ENCODE results near the gene VSIG4. TPM values are rescaled to one million over a fixed set of nuclear protein-coding genes. Genes with fewer than 3 reads are reported as not detected.

Gene VSIG4
- total and polyA plus RNA-seq, 11 donors = 4.7 to 162 (median 27.5) TPM

DNA sequence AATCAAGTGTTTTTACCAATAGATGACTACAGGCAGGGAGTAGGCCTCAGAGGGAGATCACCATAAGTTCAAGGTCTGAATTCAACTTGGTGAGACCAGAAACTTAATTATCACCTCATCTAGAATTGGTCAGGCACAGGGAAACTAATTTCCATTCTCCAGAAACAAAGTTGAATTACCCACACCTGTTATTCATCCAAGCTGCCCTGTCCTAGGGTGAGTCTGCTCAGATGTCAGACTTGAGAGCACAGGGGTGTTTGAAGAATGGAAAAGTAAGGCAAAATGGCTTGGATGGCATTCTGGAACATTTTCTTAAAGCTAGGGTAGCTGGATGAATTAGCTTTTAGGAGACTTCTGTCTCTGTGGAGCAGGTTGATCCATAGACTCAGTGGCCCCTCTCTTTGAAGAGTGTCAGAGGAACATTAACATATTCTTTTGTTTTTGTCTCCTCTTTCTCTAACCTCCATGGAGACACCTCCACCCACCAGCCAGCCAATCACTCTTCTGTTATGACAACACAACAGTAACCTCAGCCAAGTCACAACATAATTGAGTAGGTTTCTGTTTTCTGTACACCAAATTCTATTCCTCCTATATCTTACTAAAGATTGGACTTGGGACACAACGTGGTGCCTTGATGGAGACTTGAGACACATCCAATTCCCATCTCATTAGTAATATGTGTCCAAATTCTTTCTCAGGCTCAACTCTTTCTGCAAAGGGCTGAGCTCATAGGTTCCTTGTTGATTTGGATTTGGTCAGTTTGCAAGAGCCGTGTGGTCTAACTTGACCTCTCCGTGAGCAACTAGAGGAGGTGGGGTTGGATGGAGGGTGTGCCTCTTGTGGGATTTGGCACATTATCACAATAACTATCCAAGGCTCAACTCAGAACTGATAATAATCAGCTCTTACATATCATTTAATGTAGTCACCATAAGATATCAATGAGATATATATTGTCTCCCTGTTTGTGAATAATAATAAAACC, 45.1 kb downstream of the VSIG4 start:
- Histone ChIP-seq H3K4me3 (no peak overlapping the region), H3K9me3 (no peaks in the 10 kb centered on the region), H3K27me3 (peaks cover 0 to 10% (median 0%) of the 10 kb centered on the region in 9 donors), H3K36me3 (no peaks in the 10 kb centered on the region), H3K4me1 (peaks cover 0 to 11% (median 0%) of the 10 kb centered on the region in 12 donors), H3K27ac (no peak overlapping the region)
- DNase-seq (no peak), ATAC-seq (no peak)
- intact Hi-C loops (cut with DNase I) = no loop called here
- 52 to 65% (median 59%) methylated on average over 3 of the region's 3 CpGs for WGBS, 4 donors
- TF ChIP-seq, protein P1, sequence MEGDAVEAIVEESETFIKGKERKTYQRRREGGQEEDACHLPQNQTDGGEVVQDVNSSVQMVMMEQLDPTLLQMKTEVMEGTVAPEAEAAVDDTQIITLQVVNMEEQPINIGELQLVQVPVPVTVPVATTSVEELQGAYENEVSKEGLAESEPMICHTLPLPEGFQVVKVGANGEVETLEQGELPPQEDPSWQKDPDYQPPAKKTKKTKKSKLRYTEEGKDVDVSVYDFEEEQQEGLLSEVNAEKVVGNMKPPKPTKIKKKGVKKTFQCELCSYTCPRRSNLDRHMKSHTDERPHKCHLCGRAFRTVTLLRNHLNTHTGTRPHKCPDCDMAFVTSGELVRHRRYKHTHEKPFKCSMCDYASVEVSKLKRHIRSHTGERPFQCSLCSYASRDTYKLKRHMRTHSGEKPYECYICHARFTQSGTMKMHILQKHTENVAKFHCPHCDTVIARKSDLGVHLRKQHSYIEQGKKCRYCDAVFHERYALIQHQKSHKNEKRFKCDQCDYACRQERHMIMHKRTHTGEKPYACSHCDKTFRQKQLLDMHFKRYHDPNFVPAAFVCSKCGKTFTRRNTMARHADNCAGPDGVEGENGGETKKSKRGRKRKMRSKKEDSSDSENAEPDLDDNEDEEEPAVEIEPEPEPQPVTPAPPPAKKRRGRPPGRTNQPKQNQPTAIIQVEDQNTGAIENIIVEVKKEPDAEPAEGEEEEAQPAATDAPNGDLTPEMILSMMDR (IDR thresholded peaks at IDR 0.05) = no peak
- no peak for TF ChIP-seq POLR2A (IDR thresholded peaks at IDR 0.05)

DNA sequence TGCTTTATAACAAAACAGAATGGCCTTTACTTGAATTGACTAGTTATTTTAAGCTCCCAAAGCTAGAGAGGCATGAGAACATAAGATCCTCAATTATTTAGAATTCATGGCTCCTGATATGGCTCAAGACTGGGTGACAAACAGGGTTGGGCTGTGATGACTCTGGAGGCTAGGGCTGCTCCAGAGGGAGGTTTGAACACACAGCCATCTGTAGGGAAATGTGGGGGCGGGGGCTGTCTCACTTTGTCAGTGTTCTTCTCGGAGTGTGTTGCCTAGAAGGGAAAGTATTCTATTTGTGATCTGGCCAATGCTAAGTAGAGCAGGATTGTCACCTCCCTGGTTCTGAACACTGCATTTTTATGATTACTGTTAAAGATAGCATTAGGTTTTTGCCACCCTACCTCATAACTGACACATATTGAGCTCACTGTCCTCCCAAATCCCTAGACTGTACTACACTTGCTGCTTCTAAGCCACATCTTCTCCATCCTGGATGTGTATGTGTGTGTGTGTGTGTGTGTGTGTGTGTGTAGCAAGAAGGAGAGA, 45.9 kb downstream of the VSIG4 start:
- H3K27ac ChIP-seq = no peak overlapping the region
- intact Hi-C loops (cut with DNase I) = no loop called here
- no peaks in the 10 kb centered on the region for H3K9me3 ChIP-seq
- no peaks in the 10 kb centered on the region for H3K36me3 ChIP-seq
- DNase-seq (no peak), ATAC-seq (no peak)
- H3K4me3 ChIP-seq = no peak overlapping the region
- H3K27me3 ChIP-seq = peaks cover 0 to 7% (median 0%) of the 10 kb centered on the region in 9 donors
- WGBS, 4 donors = 60 to 78% (median 66%) methylated on average over 2 of the region's 2 CpGs
- H3K4me1 ChIP-seq = peaks cover 0 to 4% (median 0%) of the 10 kb centered on the region in 12 donors
- no peak for TF ChIP-seq POLR2A (IDR thresholded peaks at IDR 0.05)
- TF ChIP-seq, protein P1 (IDR thresholded peaks at IDR 0.05) = no peak

DNA sequence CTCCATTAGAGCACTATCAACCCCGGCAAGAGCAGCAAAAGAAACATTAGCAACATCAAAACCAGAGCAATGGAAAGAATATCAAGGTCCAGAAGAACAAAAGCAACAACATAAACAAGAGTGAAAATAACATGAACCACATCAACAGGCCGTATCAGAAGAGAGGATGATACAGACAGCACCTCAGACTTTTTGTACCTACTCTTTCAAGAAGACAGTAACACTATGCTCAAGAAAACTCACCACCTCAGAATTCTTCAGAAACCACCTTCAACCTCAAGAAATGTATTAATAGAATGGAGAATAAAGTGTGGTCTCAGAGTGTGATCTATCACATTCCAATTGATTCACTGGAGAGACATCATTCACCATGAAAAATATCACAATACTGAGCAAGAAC, 46.5 kb downstream of the VSIG4 start:
- Histone ChIP-seq H3K4me3 (no peak overlapping the region), H3K9me3 (no peaks in the 10 kb centered on the region), H3K36me3 (no peaks in the 10 kb centered on the region), H3K4me1 (peaks cover 0 to 3% (median 0%) of the 10 kb centered on the region in 12 donors), H3K27me3 (peaks cover 0 to 7% (median 0%) of the 10 kb centered on the region in 9 donors), H3K27ac (no peak overlapping the region)
- 71 to 90% (median 83%) methylated on average over 2 of the region's 2 CpGs for WGBS, 4 donors
- DNase-seq = no peak
- no peak for TF ChIP-seq POLR2A (IDR thresholded peaks at IDR 0.05)
- TF ChIP-seq, protein P1 (IDR thresholded peaks at IDR 0.05) = no peak
- intact Hi-C loops (cut with DNase I) = no loop called here
- no peak for ATAC-seq

DNA sequence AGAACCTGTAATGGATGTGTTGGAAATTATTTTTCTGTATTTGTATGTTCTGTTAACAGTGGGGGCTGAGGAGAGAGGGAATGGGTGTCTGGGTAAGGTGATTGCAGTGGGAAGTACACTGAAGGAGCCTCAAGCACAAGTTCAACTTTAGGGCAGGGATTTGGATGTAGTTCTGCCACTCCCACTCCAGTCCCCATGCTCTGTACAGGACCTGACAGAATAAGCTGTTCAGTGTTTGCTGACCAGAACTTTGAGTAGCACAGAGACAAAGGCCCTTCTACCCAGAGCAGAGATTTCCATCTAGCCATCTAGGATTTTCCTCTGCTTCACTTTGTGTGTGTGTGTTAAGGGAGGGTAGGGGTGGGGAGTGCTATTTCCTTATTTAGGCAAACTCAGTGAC, 49.2 kb downstream of the VSIG4 start:
- Histone ChIP-seq H3K36me3 (no peaks in the 10 kb centered on the region), H3K27me3 (peaks cover 0 to 7% (median 0%) of the 10 kb centered on the region in 9 donors), H3K4me1 (peaks cover 0 to 24% (median 0%) of the 10 kb centered on the region in 12 donors), H3K9me3 (no peaks in the 10 kb centered on the region), H3K4me3 (no peak overlapping the region), H3K27ac (no peak overlapping the region)
- DNase-seq (no peak), ATAC-seq (no peak)
- intact Hi-C loops (cut with DNase I) = no loop called here
- no peak for TF ChIP-seq POLR2A (IDR thresholded peaks at IDR 0.05)
- TF ChIP-seq, protein P1 (IDR thresholded peaks at IDR 0.05) = no peak
